Suprapubic skin (tissue), 4 donors: ENCODE results near the gene SKIC8.

Experiments used
- POLR2A ChIP-seq, 2 donors: fragments of 450-650 bp; IDR thresholded peaks; one replicate each; pipeline ENCODE4 v1.6.1; 2017; ENCODE audit warnings: antibody characterized with exemption in 2 of 2, mild to moderate bottlenecking in 2 of 2, moderate library complexity in 2 of 2
- POLR2AphosphoS5 ChIP-seq, 3 donors: sonication (generic); formaldehyde crosslinking; IDR thresholded peaks; one replicate each; pipeline ENCODE4 v1.6.1; 2017; ENCODE audit warnings: antibody characterized with exemption in 3 of 3
- TF ChIP-seq, protein P1 (sequence below), 2 donors: fragments of 200-600 bp in 1 of 2; fragments of 450-650 bp in 1 of 2; sonication (generic) in 1 of 2; IDR thresholded peaks; one replicate each; pipeline ENCODE4 v1.5.1; 2016 to 2019; ENCODE audit warnings: antibody characterized with exemption in 2 of 2, mild to moderate bottlenecking in 1 of 2, moderate library complexity in 1 of 2

DNA sequence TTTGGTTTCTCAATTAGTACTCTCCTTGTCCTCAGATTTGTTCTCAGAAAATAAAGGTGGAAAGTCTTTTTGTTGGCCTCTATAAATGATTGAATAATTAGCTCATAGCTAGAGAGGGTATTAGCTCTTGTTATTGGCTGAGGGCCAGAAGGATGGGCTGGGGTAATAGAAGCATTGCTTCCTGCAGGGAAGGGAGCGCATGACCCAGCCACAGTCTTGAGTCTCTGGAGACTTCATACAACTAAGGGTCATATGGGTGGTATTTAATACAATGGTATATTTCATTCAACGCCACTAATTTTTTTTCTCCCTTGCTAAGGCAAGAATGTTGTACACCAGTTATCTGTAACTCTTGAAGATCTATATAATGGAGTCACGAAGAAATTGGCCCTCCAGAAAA, 26.6 kb downstream of the SKIC8 start:
- TF ChIP-seq, protein P1, sequence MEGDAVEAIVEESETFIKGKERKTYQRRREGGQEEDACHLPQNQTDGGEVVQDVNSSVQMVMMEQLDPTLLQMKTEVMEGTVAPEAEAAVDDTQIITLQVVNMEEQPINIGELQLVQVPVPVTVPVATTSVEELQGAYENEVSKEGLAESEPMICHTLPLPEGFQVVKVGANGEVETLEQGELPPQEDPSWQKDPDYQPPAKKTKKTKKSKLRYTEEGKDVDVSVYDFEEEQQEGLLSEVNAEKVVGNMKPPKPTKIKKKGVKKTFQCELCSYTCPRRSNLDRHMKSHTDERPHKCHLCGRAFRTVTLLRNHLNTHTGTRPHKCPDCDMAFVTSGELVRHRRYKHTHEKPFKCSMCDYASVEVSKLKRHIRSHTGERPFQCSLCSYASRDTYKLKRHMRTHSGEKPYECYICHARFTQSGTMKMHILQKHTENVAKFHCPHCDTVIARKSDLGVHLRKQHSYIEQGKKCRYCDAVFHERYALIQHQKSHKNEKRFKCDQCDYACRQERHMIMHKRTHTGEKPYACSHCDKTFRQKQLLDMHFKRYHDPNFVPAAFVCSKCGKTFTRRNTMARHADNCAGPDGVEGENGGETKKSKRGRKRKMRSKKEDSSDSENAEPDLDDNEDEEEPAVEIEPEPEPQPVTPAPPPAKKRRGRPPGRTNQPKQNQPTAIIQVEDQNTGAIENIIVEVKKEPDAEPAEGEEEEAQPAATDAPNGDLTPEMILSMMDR (IDR thresholded peaks at IDR 0.05): no peak
- TF ChIP-seq POLR2A (IDR thresholded peaks at IDR 0.05) (no peak), POLR2AphosphoS5 (IDR thresholded peaks at IDR 0.05) (no peak)
